ENCODE results near the gene IL17C. TPM values are rescaled to one million over a fixed set of nuclear protein-coding genes. Genes with fewer than 3 reads are reported as not detected.
A peak's percentile ranks its signal among the peaks of the same experiment; 100 is the strongest.

Gene IL17C
- total and polyA plus RNA-seq, 9 of the 15 experiments (the other 6 are each of a cell fraction or from before 2014, with no cell fraction given): not detected

DNA sequence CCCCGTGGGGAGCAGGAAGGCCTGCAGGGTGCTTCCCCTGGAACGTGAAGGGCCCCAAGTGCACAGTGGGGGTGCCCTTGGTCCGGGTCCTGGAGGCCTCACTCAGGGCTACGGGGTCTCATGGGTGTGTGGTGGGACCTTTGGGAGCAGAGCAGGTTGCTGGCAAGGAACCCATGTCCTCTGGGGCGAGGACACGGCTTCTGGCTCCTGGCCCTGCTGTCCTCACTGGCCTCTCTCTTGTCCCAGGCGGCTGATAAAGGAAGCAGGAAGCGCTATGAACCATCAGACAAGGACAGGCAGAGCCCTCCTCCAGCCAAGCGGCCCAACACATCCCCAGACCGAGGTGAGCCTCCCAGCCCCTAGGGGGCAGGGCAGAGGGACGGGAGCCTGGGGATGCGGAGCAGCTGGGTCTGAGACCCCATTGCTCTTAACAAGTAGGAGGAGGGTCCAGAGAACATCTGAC is 9.8 kb upstream of the IL17C start (continued):
- TF ChIP-seq BCLAF1 (IDR thresholded peaks at IDR 0.05; ENCODE audit: borderline replicate concordance in 1 of 2, control insufficient read depth in 1 of 2, low read depth in 2 of 2, low read length in 1 of 2): peak in 1 of 2 experiments; percentile 60; a peak in 1 of 4 replicates
- peak; percentile 67 for TF ChIP-seq POLR2G (IDR thresholded peaks at IDR 0.05; ENCODE audit: low read depth, low read length)
- no peak for TF ChIP-seq SIN3A (IDR thresholded peaks at IDR 0.05; ENCODE audit: borderline replicate concordance in 2 of 2, control insufficient read depth in 1 of 2, low read depth in 2 of 2, low read length in 2 of 2)
- TF ChIP-seq, protein P1, sequence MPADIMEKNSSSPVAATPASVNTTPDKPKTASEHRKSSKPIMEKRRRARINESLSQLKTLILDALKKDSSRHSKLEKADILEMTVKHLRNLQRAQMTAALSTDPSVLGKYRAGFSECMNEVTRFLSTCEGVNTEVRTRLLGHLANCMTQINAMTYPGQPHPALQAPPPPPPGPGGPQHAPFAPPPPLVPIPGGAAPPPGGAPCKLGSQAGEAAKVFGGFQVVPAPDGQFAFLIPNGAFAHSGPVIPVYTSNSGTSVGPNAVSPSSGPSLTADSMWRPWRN (IDR thresholded peaks at IDR 0.05; ENCODE audit: low read depth): no peak
- TF ChIP-seq, protein P2, sequence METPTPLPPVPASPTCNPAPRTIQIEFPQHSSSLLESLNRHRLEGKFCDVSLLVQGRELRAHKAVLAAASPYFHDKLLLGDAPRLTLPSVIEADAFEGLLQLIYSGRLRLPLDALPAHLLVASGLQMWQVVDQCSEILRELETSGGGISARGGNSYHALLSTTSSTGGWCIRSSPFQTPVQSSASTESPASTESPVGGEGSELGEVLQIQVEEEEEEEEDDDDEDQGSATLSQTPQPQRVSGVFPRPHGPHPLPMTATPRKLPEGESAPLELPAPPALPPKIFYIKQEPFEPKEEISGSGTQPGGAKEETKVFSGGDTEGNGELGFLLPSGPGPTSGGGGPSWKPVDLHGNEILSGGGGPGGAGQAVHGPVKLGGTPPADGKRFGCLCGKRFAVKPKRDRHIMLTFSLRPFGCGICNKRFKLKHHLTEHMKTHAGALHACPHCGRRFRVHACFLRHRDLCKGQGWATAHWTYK (CRISPR knock-in tag; IDR thresholded peaks at IDR 0.05): no peak
- TF ChIP-seq SPI1 (IDR thresholded peaks at IDR 0.05; ENCODE audit: borderline replicate concordance, low read depth, low read length): peak; percentile 45; the same call in 1 of the 2 replicates
- TF ChIP-seq, protein P3, sequence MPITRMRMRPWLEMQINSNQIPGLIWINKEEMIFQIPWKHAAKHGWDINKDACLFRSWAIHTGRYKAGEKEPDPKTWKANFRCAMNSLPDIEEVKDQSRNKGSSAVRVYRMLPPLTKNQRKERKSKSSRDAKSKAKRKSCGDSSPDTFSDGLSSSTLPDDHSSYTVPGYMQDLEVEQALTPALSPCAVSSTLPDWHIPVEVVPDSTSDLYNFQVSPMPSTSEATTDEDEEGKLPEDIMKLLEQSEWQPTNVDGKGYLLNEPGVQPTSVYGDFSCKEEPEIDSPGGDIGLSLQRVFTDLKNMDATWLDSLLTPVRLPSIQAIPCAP (CRISPR knock-in tag; IDR thresholded peaks at IDR 0.05; ENCODE audit: borderline replicate concordance): no peak
- TF ChIP-seq TCF7 (IDR thresholded peaks at IDR 0.05; ENCODE audit: borderline replicate concordance): no peak
- no peak for TF ChIP-seq ZNF583 (CRISPR knock-in tag; IDR thresholded peaks at IDR 0.05)
- peak; percentile 33; the same call in 1 of the 2 replicates for TF ChIP-seq TCF3 (CRISPR knock-in tag; IDR thresholded peaks at IDR 0.05)
- no peak for TF ChIP-seq SMAD1 (IDR thresholded peaks at IDR 0.05; ENCODE audit: low read depth, low read length, partially characterized antibody)
- TF ChIP-seq ZNF212 (CRISPR knock-in tag; IDR thresholded peaks at IDR 0.05): no peak
- no peak for TF ChIP-seq ATF2 (CRISPR knock-in tag; IDR thresholded peaks at IDR 0.05)
- TF ChIP-seq PCBP2 (IDR thresholded peaks at IDR 0.05; ENCODE audit: low read depth, low read length, poor library complexity, severe bottlenecking): no peak
- peak; percentile 49; the same call in 1 of the 2 replicates for TF ChIP-seq GABPB1 (CRISPR knock-in tag; IDR thresholded peaks at IDR 0.05)
- TF ChIP-seq, protein P4, sequence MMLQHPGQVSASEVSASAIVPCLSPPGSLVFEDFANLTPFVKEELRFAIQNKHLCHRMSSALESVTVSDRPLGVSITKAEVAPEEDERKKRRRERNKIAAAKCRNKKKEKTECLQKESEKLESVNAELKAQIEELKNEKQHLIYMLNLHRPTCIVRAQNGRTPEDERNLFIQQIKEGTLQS (IDR thresholded peaks at IDR 0.05): no peak
- TF ChIP-seq, protein P4 (CRISPR knock-in tag; conservative IDR thresholded peaks at IDR 0.05): no peak
- no peak for TF ChIP-seq ZC3H11A (IDR thresholded peaks at IDR 0.05; ENCODE audit: low read depth, low read length)
- TF ChIP-seq SP1 (CRISPR knock-in tag; IDR thresholded peaks at IDR 0.05): 0 out of 2 replicates have a peak, but pooled peaks have one; percentile 45

All from K562 (cell line).